NCI-H1105 treated with DMSO at 0.1 percent for 48 hours (cell line): ENCODE data around the gene APOF.
"Not testable (repeated sequence)": the region's sequence is repeated elsewhere in the genome, so short reads cannot be mapped to it uniquely, and the experiment has no call there.

Source experiments
- DNase-seq: peaks from one replicate; lab custom pipeline; 2025; lab: John Stamatoyannopoulos, UW

Gene APOF

GRCh38 chr12:56366948-56367347, 4.3 kb upstream of the APOF start:
- DNase-seq = no peak

DNA sequence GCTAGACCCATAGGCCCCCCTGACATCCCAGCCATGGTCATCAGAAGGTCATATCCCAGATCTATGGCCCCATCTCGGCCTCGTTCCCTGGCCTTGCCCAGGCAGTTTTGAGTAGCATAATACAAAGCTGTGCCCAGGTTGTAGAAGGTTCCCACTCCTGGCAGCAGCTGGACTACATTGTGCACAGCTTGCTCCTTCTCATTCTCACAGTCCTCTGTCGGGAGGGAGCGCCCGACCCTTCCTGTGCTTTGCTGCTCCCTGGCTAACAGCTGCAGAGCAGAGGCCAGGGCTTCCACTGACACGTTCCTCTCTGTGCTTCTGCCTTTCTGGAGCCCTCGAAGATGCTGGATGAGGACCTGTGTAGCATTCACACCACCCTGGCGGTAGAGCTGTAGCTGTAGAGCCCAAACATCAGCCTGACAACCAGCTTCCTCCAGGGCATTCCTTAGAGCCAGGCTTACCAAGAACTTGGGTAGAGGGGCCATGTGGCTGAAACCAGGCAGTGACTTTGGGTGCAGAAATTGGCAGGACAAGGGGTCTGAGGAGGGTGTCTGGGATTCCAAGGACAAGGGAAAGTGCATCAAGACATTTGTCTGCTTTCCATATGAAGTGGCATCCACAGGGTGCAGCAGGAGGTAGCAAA, 1.0 kb downstream of the APOF start:
- DNase-seq = no peak

- DNase-seq = peak; percentile 95
Measured at GRCh38 chr12:56359851-56360767, 2.5 kb downstream of the APOF start, which contains the start of gene STAT2. STAT2 (minus strand) TSS chr12:56360107; CDS start chr12:56356571, 3,536 bp downstream.

GRCh38 chr12:56358836-56359532, 3.7 kb downstream of the APOF start:
- DNase-seq = no peak

DNA sequence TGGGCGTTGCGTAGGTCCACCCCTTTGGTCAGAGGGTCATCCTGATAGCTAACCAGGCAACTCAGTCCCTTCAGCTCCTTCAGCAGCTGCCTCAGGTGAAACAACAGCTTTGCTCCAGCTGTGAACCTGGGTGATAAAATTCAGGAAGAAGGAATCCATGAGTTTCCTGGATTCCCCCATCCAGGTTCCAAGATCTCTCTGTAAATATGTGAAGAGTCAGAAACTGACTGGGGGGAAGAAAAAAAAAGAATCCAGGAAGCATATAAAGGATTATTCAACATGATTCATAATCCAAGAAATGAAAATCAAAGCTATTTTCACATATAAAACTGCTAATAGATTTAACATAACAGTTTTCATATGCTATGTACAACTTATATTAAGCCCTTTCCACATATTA, 11.3 kb downstream of the APOF start:
- no peak for DNase-seq

DNA sequence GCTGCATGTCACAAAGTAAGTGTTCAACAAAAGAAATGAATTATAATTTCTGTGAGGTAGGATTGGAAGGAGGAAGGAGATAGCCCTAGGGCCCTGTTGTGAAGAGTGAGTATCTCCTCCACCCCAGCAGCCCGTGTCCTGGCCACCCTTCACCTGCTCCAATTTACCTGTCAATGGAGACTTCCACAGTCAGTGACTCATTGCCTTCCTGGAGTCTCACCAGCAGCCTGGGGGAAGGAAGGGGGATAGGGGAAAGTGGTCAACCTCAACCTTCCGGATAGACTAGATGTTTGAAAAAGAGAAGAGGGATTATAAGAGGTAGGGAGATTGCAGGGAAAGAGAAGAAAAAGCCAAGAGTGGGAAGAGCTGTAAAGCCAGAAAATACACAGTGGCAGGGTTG, 12.0 kb downstream of the APOF start:
- no peak for DNase-seq

DNA sequence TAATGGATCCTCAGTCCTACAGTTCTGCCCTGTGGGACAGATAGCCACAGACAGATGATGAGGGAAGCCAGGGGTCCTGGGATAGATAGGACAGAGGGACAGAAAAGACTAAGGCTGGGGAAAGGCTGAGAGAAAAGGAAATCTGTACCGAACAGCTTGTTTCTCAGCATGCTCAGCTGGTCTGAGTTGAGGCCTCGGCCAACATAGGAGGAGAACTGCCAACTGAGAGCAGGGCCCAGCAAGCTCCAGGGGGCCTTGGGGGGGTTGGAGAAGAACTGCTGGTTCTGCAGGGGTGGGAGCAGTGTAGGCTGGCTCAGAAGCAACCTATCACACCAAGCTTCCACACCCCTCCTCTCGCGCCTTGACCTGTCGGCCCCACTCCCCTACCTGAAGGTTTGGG, 13.9 kb downstream of the APOF start:
- DNase-seq = no peak

- not testable (repeated sequence) for DNase-seq
Measured at GRCh38 chr12:56347255-56347654, 15.4 kb downstream of the APOF start.

- no peak for DNase-seq
Measured at GRCh38 chr12:56346675-56347074, 16.0 kb downstream of the APOF start.

GRCh38 chr12:56342290-56342689, 20.4 kb downstream of the APOF start:
- DNase-seq = not testable (repeated sequence)

DNA sequence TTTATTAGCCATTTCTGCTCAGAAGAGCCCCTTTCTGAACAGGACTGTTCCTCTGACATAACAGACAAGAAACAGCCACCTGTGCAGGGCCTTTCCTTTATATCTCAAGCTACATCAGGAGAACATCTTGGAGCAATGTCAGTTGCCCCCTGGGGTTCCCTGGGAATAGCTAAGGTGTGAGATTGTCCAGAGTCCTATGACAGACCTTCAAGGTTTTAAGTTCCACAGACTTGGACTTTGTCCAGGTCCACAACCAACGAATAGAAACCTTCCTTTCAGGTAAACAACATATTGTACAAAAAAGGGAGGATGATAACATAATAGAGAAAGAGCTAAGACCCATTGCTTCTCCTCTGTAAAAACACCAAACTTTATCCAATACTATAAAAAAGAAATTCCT, 21.0 kb downstream of the APOF start:
- no peak for DNase-seq

- no peak for DNase-seq
Measured at GRCh38 chr12:56339158-56339422, 23.6 kb downstream of the APOF start.

GRCh38 chr12:56338308-56339157, 24.1 kb downstream of the APOF start, which contains the start of gene IL23A:
IL23A (plus strand) TSS chr12:56338884; CDS start chr12:56339045, 161 bp downstream.
- DNase-seq = no peak

DNA sequence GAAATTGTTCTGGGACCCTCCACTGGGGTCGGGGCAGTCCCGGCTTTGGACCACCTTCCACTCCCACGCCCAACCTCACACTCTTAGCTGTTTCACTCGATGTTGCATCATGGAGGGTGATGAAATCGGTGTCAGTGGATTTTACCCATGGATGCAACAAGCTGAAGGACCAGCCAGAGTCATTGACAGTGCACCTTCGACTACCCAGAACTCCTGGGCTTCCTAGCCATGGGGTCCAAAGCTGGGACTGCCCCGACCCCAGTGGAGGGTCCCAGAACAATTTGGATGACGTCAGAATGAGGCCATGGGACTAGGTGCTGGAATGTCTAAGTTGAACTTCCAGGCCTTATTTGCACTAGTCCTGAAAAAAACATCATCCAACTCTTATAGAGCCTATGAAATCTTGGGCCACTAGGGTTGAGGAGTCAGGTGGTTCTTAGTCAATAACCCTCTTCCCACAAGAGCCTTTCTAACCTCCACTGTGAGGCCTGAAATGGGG, 24.9 kb downstream of the APOF start:
- DNase-seq = no peak

DNA sequence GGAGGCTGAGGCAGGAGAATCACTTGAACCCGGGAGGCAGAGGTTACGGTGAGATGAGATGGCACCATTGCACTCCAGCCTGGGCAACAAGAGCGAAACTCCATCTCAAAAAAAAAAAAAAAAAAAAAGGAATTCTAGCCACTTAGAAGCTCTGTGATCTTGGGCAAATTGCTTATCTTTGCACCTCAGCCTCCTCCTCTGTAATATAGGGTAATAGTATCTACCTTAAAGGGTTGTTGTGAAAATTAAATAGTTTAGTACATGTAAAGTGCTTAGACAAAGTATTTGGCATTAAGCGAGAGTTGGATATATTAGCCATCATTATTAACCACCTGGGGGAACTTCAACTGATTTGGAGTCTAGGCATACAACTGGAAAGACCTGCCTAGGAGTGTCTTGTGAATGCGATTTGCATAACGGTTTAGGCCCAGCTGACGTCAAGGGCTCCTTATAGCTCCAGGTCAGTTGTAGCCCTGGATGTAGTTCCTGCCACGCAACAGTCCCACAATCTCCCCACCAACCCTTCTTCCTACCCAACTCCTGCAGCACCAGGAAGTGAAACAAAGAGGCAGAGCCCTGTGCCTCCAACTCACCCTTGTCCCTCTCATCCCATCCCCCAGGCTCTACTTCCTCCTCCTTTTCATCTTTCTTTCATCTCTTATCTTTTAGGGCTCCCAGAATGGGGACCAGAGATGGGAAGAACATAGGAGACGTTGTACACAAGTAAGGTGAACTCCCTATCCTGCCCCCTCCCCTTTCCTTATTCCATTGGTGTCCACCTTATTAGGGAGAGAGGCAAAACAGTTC, 26.1 kb downstream of the APOF start:
- no peak for DNase-seq

DNA sequence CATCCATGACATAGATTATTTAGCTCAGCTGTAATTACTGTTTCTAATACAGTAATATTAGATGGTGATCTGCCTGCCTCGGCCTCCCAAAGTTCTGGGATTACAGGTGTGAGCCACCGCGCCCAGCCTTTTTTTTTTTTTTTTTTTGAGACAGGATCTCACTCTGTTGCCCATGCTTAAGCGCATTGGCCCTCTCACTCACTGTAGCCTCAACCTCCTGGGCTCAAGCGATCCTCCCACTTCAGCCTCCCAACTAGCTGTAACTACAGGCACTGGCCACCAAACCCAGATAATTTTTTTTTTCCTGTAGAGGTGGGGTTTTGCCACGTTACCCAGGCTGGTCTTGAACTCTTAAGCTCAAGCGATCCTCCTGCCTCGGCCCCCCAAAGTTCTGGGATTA, 27.1 kb downstream of the APOF start:
- DNase-seq = not testable (repeated sequence)

GRCh38 chr12:56334490-56334793, 28.2 kb downstream of the APOF start:
- DNase-seq = no peak

GRCh38 chr12:56333679-56334489, 28.8 kb downstream of the APOF start, which contains the start of gene PAN2:
PAN2 (minus strand) TSS chr12:56334000; CDS start chr12:56333094, 906 bp downstream.
- peak; percentile 89 for DNase-seq

DNA sequence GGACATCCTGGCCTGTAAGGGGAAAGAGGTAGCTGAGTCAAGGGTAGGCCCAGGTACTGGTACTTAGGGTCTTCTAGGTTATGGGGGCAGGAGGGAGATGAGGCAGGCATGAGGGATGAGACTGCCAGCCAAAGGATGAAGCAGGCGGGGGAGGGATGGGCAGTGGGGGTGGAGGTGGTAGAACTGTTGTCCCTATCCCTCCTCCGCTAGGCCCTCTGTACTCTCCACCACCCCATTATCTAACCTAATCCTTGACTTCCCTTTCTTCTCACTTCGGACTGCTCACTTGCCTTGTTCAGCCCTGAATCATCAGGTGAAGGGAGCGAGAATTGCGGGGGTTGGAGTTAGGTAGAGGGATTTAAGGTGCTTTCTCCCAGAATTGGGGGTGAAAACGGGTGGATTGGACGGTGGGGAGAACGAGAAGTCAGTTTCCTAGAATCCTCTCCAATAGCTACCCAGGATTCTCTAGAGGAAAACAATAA, 29.4 kb downstream of the APOF start:
- no peak for DNase-seq
